GM18873 (cell line): ENCODE measurements around the gene HCFC1R1.
"Not testable (repeated sequence)": the region's sequence is repeated elsewhere in the genome, so short reads cannot be mapped to it uniquely, and the experiment has no call there.

Source experiments
- ATAC-seq: cut with Tn5 transposase; IDR thresholded peaks from one replicate; pipeline ENCODE4 v1.9.1; 2021; ENCODE audit warnings: mild to moderate bottlenecking, moderate library complexity, moderate number of reproducible peaks; ENCODE audit not compliant: unreplicated experiment, low FRiP score

The HCFC1R1 gene

DNA sequence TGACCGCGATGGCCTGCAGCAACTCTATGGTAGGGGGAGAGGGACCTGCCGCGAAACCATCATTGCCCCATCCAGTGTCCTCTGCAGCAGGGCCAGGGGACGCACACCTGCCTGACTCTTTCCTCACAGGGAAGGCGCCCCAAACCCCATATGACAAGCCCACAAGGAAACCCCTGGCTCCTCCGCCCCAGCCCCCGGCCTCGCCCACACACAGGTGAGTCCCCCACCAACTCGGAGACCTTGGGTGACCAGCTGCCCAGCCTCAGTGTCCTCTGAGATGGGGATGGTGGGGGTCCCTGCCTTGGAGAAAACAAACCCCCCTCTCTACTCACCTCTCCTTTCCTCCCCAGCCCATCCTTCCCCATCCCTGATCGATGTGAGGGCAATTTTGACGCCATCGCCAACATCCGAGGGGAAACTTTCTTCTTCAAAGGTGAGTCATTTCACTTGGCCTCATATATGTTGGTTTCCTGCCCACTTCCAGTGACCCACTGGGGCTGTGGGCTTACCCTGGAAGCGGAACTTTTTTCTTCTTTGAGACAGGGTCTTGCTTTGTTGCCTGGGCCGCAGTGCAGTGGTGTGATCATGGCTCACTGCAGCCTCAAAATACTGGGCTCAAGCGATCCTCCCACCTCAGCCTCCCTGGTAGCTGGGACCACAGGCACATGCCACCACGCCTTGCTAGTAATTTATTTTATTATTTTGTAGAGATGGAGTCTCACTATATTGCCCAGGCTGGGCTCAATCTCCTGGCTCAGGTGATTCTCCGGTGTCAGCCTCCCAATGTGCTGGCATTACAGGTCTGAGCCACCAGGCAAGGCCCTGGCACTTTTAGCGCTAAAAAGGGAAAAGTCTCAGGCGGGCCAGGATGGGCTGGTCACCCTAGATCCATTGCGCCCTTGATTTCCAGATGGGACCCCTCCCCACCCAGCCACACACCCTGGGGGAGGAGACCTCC, 33.7 kb upstream of the HCFC1R1 start:
- ATAC-seq, result no peak

DNA sequence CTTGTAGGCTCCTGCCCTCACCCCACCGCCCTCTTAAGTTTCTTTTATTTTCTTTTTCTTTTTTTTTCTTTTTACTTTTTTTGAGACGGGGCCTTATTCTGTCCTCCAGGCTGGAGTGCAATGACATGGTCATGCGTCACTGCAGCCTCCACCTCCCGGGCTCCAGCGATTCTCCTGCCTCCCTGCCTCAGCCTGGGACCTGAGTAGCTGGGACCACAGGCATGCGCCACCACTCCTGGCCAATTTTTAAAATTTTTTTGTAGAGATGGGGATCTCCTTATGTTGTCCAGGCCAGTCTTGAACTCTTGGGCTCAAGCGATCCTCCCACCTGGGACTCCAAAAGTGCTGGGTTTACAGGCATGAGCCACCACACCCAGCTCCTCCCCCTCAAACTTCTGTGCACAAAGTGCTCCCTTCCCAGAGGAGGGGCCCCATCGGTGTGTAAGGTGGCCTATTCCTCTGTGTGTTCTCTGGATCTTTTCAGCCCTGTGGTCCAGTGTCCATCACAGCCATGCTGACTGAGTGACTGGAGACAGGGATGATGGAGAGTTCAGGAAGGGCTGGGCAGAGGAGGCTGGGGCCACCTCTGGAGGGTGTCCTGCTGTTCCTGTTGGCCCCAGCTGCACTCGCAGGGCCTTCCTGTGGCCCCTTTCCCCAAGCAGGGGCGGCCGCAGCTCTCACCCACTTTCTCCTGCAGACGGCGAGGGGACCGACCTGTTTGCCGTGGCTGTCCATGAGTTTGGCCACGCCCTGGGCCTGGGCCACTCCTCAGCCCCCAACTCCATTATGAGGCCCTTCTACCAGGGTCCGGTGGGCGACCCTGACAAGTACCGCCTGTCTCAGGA, 32.8 kb upstream of the HCFC1R1 start:
- ATAC-seq, result no peak

DNA sequence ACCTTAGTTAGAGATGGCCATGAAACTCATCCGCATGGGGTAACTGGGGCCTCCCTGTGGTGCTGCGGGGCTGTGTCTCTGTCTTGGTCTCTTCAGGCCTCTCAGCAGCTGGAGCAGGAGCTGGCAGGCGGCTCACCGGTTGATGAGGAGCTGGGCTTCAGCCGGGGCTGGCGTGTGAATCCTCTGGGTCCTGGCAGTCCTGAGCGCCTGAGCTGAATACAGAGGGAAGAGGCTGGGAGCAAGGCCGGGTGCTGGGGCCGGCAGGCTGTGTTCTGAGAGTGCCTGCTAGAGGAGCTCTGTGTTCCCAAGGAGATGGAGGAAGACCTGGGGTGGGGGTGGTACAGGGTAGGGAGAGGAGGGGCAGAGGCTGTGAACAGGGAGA, 32.0 kb upstream of the HCFC1R1 start:
- ATAC-seq, result not testable (repeated sequence)

DNA sequence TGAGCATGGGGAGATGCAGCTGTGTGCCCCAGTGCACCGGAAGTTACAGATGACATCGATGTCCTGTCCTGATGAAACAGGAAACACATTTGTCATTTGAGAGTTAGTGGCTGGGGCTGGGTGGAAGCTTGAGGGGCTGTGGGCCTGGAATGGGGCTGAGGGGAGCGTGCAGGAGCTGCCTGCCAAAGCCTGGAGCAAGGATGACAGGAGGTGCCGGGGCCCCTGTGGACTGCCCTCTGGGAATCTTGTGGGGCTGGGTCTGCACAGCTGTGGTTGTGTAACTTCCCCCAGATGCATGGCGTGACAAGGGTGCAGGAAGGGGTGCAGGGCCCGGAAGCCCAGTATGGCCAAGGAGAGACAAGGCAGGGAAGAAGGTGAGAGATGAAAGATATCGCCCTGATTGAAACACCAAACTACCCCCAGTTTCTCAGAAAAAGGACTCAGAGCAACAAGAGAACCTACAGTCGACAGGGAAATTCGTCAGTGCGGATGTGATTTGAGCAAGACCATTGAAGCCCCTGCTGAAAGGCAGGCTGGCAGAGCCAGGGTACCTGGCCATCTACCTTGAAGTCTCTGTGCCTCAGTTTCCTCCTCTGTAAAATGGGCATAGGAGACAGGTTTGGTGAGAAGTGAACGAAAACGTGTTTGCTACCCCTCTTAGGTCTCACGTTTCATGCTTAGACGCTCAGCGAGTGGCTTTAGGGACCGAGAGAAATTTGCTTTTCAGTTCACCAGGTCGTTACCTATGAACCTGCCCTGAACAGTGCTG, 31.4 kb upstream of the HCFC1R1 start:
- ATAC-seq, result no peak

DNA sequence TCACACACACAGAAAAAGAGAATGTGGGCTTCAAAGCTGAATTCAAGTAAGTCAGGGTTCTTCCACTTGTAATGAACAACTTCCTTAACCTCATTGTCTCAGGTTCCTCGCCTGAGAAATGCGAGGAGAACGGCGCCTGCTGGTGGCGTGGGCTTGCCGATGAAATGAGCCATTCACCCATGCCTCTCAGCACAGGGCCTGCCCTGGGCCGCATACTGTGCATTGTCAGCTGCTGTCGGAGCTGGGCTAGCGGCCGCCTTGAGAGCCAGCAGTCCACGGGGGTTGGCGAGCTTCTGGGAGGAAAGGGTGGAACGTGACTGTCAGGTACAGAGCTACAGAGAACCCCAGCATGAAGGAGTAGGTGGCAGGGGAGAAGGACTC, 29.6 kb upstream of the HCFC1R1 start:
- ATAC-seq, result not testable (repeated sequence)

DNA sequence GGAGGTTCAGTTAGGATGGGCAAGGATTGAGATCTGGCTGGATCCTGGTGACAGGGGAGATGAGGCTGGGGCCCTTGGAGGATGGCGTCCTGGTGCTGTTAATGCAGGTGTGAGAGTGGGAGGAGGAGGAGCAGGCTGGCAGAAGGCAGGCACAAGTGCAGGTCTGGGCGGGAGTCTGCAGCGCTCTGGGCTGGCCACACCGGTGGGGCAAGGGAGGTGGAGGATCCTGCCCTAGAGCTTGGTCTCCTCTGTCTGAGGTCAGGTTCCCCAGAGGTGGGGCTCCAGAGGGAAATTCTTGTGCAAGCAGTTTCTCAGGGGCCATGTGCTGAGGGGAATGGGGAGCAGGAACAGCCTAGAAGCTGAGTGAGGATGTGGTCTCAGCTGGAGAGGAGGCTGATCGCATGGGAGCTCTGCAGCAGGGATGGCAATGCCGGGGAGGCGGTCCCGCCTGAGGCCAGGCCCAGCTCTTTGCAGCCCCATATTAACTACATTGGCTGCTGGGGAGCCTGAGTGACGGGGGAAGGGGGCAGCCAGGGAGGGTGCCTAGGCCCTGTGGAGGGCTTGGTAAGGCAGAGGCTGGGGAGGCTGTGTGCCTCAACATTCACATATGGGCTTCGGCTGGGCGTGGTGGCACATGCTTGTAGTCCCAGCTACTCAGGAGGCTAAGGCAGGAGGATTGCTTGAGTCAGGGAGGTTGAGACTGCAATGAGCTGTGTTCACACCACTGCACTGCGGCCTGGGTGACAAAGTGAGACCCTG, 29.0 kb upstream of the HCFC1R1 start:
- not testable (repeated sequence) for ATAC-seq

DNA sequence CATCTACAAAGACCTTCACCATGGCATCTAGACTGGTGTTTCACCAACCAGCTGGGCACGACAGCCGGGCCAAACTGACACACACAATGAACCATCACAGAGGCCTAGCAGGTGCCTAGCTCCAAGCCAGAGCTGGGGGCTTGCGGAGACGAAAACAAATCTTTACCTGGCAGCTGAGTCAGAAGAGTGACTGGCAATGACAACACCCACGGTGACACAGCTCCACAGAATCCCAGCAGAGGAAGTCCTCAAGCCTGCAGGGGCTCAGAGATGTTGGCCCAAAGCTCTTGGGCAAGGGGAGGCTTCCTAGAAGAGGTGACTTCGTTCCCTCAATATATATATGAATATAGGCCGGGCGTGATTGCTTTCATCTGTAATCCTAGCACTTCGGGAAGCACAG, 27.8 kb upstream of the HCFC1R1 start:
- ATAC-seq, result no peak

DNA sequence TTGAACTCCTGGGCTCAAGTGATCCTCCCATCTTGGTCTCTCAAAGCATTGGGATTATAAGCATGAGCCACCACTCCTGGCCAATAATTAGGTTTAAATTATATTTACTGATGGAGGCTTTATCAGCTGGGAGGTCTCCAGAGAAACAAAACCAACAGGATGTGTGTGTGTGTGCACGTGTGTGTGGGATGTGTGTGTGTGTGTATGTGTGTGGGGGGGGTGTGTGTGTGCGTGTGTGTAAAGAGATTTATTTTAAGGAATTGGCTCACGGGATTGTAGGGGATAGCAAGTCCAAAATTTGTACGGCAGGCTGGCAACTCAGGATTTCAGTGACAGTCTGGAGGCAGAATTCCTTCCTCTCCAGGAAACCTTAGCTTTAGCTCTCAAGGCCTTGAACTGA, 27.3 kb upstream of the HCFC1R1 start:
- ATAC-seq, result no peak

DNA sequence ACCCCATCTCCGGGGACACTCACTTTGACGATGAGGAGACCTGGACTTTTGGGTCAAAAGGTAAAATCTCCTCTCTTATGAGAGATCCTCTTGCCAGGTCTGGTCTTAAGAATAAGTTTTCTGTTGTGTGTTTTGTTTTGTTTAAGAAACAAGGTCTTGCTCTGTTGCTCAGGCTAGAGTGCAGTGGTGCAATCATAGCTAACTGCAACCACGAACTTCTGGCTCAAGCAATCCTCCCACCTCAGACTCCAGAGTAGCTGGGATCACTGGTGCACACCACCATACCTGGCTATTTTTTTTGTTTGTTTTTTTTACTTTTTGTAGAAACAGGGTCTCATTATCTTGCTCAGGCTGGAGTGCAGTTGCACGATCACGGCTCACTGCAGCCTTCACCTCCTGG, 26.7 kb upstream of the HCFC1R1 start:
- ATAC-seq, result no peak

DNA sequence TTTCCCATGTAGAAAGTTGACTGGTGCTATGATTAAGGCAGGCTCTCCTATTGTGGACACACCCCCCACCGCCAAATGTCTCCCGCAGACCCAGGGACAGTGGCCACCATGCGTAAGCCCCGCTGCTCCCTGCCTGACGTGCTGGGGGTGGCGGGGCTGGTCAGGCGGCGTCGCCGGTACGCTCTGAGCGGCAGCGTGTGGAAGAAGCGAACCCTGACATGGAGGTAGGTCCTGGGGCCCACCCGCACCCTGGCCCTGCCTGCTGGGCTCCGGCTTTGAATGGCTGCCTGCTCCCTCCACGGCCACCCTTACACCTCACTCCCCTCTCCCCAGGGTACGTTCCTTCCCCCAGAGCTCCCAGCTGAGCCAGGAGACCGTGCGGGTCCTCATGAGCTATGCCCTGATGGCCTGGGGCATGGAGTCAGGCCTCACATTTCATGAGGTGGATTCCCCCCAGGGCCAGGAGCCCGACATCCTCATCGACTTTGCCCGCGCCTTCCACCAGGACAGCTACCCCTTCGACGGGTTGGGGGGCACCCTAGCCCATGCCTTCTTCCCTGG, 26.3 kb upstream of the HCFC1R1 start:
- ATAC-seq, result no peak

DNA sequence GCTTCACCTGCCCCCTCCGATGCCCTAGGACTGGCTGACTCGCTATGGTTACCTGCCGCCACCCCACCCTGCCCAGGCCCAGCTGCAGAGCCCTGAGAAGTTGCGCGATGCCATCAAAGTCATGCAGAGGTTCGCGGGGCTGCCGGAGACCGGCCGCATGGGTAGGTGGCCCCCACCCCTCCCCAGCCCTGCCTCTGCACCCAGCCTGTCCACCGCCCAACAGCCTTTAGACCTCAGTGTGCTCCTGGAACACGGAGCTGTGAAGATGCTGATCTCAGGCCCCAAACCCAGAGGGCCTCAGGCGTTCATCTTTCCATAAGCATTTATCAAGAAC, 23.6 kb upstream of the HCFC1R1 start:
- no peak for ATAC-seq

DNA sequence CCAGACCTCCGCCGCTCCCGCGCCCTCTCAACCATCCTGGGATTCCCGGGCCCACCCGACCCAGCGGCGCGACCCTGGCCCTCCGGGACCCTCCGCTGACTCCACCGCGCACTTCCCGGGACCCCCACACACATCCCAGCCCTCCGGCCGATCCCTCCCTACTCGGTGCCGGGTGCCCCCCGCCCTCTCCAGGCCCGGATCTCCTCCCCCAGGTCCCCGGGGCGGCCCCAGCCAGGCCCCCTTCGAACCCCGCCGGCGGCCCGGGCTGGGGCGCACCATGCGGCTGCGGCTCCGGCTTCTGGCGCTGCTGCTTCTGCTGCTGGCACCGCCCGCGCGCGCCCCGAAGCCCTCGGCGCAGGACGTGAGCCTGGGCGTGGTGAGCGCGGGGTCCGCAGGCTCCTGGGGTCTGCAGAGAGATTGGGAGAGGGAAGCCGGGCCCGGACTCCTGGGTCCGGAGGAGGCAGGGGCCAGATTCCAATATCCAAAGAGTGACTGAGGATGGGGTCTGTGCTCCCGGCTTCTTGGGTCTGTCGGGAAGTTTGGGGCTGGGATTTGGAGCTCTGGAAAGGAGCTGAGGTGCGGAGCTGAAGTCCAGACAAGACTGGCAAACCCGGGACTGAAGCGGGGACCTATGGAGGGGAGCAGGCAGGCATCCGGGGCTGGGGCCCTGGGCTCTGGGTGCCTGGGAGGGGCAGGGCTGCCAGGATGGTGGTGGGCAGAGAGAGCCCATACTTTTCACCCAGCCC, 23.1 kb upstream of the HCFC1R1 start:
- no peak for ATAC-seq

DNA sequence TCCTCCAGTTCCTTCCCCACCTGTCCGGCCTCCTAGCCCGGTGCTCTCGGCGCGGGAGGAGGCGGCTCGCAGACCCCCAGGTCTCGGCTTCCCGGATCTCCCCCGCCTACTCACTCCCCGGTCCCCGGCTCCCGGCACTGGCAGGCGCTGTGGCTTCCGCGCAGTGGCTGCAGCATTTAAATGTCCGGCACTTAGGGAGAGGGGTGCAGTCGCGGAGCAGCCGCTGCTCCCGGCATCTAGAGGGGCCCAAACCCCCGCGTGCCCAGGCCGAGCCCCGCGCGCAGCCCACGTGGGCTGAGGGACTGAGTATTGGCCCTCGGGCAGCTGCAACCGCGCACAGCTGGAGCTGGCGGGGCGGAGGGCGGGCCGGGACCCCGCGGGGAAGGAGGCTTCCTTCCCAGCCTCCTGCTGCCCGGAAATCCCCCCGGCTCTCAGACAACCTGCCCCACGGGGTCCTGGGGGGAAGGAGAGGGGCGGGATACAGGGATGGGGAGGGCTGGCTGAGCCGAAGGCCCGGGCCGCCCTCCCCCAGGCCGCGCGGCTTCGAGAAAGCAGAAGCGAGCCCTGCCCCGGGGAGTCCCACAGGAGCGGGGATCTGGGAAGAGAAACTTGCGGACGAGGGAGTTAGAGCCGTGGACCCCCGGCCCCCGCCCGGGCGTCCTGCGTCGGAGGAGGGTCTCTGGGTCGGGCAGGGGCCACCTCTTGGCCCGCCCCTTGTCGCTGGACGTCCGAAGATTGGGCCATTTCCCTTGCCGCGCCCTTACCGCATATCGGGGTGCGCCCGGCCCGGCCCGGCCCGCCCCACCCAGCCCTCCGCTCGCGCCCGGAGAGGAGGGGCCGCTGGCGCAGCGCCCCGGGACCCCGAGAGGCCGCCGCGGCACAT, 22.3 kb upstream of the HCFC1R1 start, which contains the start of gene MMP25:
Gene MMP25 (plus strand): TSS at position 804 of the 883 bp plus-strand sequence. CDS start 357 bp downstream, outside the sequence.
- no peak for ATAC-seq

DNA sequence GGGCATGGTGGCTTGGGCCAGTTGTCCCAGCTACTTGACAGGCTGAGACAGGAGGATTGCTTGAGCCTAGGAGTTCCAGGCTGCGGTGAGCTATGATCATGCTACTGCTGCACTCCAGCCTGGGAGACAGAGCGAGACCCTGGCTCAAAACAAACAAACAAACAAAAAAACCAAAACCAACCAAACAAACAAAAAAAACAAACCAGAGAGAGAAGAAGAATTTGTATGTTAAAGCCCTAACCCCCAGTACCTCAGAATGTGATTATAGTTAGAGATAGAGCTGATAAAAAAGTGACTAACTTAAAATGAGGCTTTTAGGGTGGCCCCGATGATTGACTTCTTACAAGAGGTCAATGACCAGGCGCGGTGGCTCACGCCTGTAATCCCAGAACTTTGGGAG, 21.0 kb upstream of the HCFC1R1 start:
- ATAC-seq, result no peak

DNA sequence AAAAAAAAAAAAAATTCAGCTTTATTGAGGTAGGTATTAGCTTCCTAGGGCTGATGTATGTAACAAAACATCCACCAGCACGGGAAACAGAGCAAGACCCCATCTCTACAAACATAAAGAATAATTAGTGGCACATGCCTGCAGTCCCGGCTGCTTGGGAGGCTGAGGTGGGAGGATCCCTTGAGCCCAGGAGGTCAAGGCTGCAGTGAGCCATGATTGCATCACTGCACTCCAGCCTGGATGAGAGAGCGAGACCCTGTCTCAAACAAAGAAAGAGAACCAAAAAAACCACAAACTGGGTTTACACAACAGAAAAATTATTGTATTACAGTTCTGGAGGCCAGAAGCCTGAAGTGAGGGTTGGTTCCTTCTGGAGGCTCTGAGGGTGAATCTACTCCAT, 18.6 kb upstream of the HCFC1R1 start:
- no peak for ATAC-seq

DNA sequence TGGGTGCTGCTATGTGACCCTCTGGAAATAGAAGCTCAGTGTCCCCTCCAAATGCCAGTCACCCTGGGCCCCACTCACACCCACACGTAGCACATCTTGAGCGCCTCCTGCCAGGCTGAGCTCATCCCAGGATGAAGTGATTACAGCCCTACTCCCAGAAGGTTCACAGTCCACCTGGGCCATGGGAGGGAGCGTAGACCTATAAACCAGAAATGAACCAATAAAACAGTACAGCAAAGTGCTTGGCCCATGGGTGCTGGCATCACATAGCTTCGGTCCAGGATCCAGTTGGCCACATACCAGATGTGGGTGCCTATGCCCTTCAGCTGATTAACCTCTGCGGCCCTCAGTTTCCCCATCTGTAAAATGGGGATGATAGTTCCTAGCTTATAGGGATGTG, 15.2 kb upstream of the HCFC1R1 start:
- no peak for ATAC-seq

DNA sequence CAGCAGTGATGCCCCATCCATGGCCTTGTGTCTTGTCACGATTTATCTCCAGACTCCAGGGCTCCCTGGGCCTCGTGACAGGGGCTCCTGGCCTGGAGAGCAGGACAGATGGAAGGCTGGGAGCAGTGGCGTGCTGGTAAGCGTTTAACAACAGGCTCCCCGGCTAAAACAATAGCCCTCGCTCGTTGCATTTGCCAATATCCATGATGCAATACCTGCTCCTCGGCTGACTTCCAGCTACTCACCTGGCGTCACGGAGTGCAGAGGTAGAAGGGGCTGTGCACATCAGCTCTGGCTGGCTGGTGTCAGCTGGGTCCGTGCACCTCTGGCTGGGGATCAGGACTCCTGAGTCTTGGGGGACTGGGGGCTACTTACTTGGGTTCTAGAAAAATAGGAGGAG, 14.5 kb upstream of the HCFC1R1 start:
- no peak for ATAC-seq

DNA sequence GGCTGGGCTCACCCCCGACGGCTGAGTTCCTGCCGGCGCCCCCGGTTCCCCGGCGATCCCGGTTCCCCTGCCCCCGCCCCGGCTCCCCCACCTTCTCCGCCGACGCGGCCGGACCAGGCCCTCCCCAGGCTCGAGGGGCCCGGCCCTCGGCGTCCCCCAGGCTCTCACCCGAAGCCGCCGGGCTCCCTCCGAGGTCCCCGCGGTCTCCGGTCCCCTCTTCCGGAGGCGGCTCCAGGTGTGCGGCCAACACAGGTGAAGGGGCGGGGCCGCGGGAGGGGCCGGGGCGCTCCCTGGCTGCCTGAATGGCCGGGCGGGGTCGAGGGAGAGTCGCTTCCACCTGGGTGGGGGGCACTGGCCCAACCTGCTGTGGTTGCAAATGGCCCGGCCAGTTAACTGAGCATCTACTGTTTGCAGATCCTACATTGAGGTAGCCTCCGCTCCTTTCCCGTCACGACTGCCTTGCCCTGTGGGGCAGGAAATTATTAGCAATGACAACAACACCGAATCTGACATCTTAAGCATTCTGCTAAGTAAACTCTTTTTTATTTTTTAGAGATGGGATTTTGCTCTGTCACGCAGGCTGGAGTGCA, 13.1 kb upstream of the HCFC1R1 start, which contains the start of gene BICDL2:
Gene BICDL2 (minus strand): TSS at position 219 of the 590 bp plus-strand sequence. CDS start 1,448 bp downstream, outside the sequence.
- no peak for ATAC-seq
